ENCODE data around the gene VTI1A.
"Not testable (repeated sequence)": the region's sequence is repeated elsewhere in the genome, so short reads cannot be mapped to it uniquely, and the experiment has no call there.

The VTI1A gene

DNA sequence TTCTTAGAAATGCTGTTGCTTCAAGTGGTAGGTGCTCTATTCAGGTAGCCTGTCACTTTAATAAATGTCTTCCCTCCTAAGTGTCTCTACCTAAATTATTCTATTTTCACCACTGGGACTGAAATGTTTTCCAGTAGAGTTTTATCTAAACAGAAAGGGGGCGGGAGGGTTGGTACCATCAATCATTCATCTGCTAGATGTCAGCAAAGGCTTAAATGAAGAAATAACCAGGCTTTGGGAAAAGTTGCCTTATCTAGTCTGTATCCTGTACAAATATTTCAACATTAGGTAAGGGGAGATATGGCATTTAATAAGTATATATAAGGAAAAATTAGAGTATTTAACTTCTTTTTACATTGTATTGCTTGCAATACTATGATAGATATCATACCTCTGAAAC is 51.8 kb downstream of the VTI1A start:
- no peaks in the 10 kb centered on the region for H3K9me3 ChIP-seq
- no peak overlapping the region for H3K4me3 ChIP-seq
- no peaks in the 10 kb centered on the region for H3K4me1 ChIP-seq
- no peak overlapping the region for H3K27ac ChIP-seq
- no peak overlapping the region for H3K4me2 ChIP-seq
- no peak overlapping the region for H3K9ac ChIP-seq
- no peak for TF ChIP-seq Cebpa-rat (IDR thresholded peaks at IDR 0.05)
- H3K27me3 ChIP-seq, result no peaks in the 10 kb centered on the region
- H4K20me1 ChIP-seq, result no peaks in the 10 kb centered on the region
- 0 out of 2 replicates have a peak, but pooled peaks cover 4% of the 10 kb centered on the region for H3K36me3 ChIP-seq

GRCh38 chr10:112499985-112500384 is 53.0 kb downstream of the VTI1A start:
- H3K4me3 ChIP-seq, H3K27ac ChIP-seq, H3K9ac ChIP-seq, H4K20me1 ChIP-seq, H3K9me3 ChIP-seq, H3K4me2 ChIP-seq, H3K36me3 ChIP-seq, H3K4me1 ChIP-seq, H3K27me3 ChIP-seq: not testable (repeated sequence)

DNA sequence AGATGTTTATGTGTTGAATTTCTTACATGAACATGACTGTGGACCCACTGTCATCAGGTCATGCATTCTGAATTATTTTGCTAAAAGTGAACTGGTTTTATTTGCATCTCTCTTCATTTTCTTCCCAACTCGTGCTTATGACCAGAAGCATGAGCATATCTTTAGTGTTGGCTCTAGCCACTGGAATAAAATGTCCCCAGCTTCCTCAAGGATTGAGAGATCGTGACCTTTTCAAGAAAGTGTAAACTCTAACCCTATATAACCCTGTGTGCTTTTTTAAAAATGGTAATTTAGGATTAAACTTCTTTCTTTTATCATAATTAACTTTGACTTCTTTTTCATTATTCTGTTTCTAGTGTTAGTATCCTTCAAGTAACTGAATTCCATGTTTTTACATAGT is 55.5 kb downstream of the VTI1A start:
- Histone ChIP-seq H3K4me3 (no peak overlapping the region), H3K4me2 (no peak overlapping the region), H3K36me3 (0 out of 2 replicates have a peak, but pooled peaks cover 4% of the 10 kb centered on the region), H3K9ac (no peak overlapping the region), H3K27me3 (no peaks in the 10 kb centered on the region), H3K27ac (no peak overlapping the region), H4K20me1 (peaks cover 6% of the 10 kb centered on the region; the same call in 1 of the 2 replicates), H3K4me1 (no peaks in the 10 kb centered on the region), H3K9me3 (no peaks in the 10 kb centered on the region)
- TF ChIP-seq Cebpa-rat (IDR thresholded peaks at IDR 0.05), result no peak

GRCh38 chr10:112503643-112504042 is 56.6 kb downstream of the VTI1A start:
- H3K9ac ChIP-seq, result no peak overlapping the region
- TF ChIP-seq Cebpa-rat (IDR thresholded peaks at IDR 0.05), result no peak
- H4K20me1 ChIP-seq, result peaks cover 12% of the 10 kb centered on the region; the same call in 1 of the 2 replicates

DNA sequence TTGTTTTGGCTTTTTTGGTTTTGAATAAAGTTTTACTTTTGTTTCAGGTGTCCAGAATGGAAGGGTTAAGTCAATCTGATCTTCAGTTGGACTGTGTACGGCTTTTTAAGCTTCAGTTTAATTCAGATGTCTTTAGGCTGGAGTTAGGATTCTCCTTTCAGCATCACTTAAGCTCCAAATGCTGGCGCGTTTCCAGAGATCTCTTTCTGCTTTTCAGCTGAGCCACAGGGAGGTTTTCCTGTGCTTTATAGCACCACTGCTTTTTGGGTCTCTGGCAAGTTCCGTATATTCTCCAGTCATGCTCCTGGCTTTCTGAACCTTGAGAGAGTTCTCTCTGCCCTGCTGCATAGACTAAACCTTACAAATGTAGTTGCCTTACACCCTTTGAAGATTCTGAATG is 60.0 kb downstream of the VTI1A start:
- no peaks in the 10 kb centered on the region for H3K27me3 ChIP-seq
- no peak for TF ChIP-seq Cebpa-rat (IDR thresholded peaks at IDR 0.05)

More at GRCh38 chr10:112503643-112504042, 56.6 kb downstream of the VTI1A start:
- Histone ChIP-seq H3K4me1 (no peaks in the 10 kb centered on the region), H3K27me3 (no peaks in the 10 kb centered on the region), H3K36me3 (0 out of 2 replicates have a peak, but pooled peaks cover 4% of the 10 kb centered on the region), H3K27ac (no peak overlapping the region), H3K4me3 (no peak overlapping the region), H3K4me2 (no peak overlapping the region), H3K9me3 (no peaks in the 10 kb centered on the region)

GRCh38 chr10:112507988-112508387 is 61.0 kb downstream of the VTI1A start:
- no peaks in the 10 kb centered on the region for H3K36me3 ChIP-seq
- no peak overlapping the region for H3K4me2 ChIP-seq
- H3K9me3 ChIP-seq, result no peaks in the 10 kb centered on the region; the same call in 1 of the 2 replicates
- H3K4me3 ChIP-seq, result no peak overlapping the region
- H4K20me1 ChIP-seq, result peaks cover 12% of the 10 kb centered on the region; the same call in 1 of the 2 replicates
- no peak overlapping the region for H3K27ac ChIP-seq
- H3K4me1 ChIP-seq, result no peaks in the 10 kb centered on the region
- no peak overlapping the region for H3K9ac ChIP-seq
- no peaks in the 10 kb centered on the region for H3K27me3 ChIP-seq
- no peak for TF ChIP-seq Cebpa-rat (IDR thresholded peaks at IDR 0.05)

More for the DNA sequence above, 60.0 kb downstream of the VTI1A start:
- H3K9me3 ChIP-seq, result no peaks in the 10 kb centered on the region
- no peaks in the 10 kb centered on the region for H3K36me3 ChIP-seq
- H3K27ac ChIP-seq, result no peak overlapping the region
- no peaks in the 10 kb centered on the region for H3K4me1 ChIP-seq
- H3K4me3 ChIP-seq, result no peak overlapping the region
- peaks cover 12% of the 10 kb centered on the region; the same call in 1 of the 2 replicates for H4K20me1 ChIP-seq
- H3K4me2 ChIP-seq, result no peak overlapping the region
- no peak overlapping the region for H3K9ac ChIP-seq

- no peak overlapping the region for H3K9ac ChIP-seq
- no peaks in the 10 kb centered on the region for H3K27me3 ChIP-seq
- H3K36me3 ChIP-seq, result no peaks in the 10 kb centered on the region
- no peak overlapping the region for H3K4me3 ChIP-seq
- no peaks in the 10 kb centered on the region; the same call in 1 of the 2 replicates for H3K9me3 ChIP-seq
- H4K20me1 ChIP-seq, result peaks cover 19% of the 10 kb centered on the region; the same call in 1 of the 2 replicates
- no peak for TF ChIP-seq Cebpa-rat (IDR thresholded peaks at IDR 0.05)
- no peak overlapping the region for H3K27ac ChIP-seq
- H3K4me1 ChIP-seq, result no peaks in the 10 kb centered on the region
- no peak overlapping the region for H3K4me2 ChIP-seq
Measured at GRCh38 chr10:112509558-112510291, 62.7 kb downstream of the VTI1A start.

DNA sequence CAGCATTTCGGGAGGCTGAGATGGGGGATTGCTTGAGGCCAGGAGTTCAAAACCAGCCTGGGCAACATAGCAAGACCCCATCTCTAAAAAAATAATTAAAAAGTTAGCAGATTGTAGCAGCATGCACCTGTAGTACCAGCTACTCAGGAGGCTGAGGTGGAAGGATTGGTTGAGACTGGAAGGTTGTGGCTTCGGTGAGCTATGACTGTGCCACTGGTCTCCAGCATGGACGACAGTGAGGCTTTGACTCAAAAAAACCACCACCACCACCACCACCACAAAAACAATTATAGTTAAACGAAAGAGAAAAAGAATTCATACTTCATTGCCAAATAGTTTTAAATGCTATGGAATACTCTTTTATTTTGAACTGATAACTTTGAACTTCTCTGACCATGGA is 63.4 kb downstream of the VTI1A start:
- no peaks in the 10 kb centered on the region; the same call in 1 of the 2 replicates for H3K9me3 ChIP-seq
- no peaks in the 10 kb centered on the region for H3K27me3 ChIP-seq
- no peak overlapping the region for H3K4me2 ChIP-seq
- no peaks in the 10 kb centered on the region for H3K4me1 ChIP-seq
- no peaks in the 10 kb centered on the region for H3K36me3 ChIP-seq
- no peak overlapping the region for H3K9ac ChIP-seq
- H3K27ac ChIP-seq, result no peak overlapping the region
- TF ChIP-seq Cebpa-rat (IDR thresholded peaks at IDR 0.05), result no peak
- H4K20me1 ChIP-seq, result peaks cover 19% of the 10 kb centered on the region; the same call in 1 of the 2 replicates
- no peak overlapping the region for H3K4me3 ChIP-seq

DNA sequence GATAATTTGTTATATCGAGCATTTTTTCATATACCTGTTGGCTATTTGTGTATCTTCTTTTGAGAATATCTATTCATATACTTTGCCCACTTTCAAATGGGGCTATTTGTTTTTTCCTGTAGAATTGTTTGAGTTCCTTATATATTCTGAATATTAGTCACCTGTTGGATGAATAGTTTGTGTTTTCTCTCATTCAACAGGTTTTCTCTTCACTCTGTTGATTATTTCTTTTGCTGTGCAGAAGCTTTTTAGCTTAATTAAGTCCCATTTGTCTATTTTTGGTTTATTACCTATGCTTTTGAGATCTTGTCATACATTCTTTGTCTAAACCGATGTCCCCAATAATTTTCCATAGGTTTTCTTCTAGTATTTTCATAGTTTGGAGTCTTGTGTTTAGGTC is 65.3 kb downstream of the VTI1A start:
- Histone ChIP-seq H3K27me3 (no peaks in the 10 kb centered on the region), H3K4me1 (no peaks in the 10 kb centered on the region)

GRCh38 chr10:112515126-112515525 is 68.1 kb downstream of the VTI1A start:
- no peak for TF ChIP-seq Cebpa-rat (IDR thresholded peaks at IDR 0.05)
- no peaks in the 10 kb centered on the region for H3K36me3 ChIP-seq
- no peak overlapping the region for H3K27ac ChIP-seq
- no peaks in the 10 kb centered on the region for H3K27me3 ChIP-seq
- H3K4me1 ChIP-seq, result no peaks in the 10 kb centered on the region
- H3K4me3 ChIP-seq, result no peak overlapping the region
- H3K9me3 ChIP-seq, result no peaks in the 10 kb centered on the region; the same call in 1 of the 2 replicates
- no peak overlapping the region for H3K9ac ChIP-seq
- 0 out of 2 replicates have a peak, but pooled peaks cover 7% of the 10 kb centered on the region for H4K20me1 ChIP-seq
- no peak overlapping the region for H3K4me2 ChIP-seq

More for the DNA sequence above, 65.3 kb downstream of the VTI1A start:
- Histone ChIP-seq H4K20me1 (peaks cover 15% of the 10 kb centered on the region; the same call in 1 of the 2 replicates), H3K4me2 (no peak overlapping the region), H3K27ac (no peak overlapping the region), H3K9ac (no peak overlapping the region), H3K4me3 (no peak overlapping the region), H3K9me3 (no peaks in the 10 kb centered on the region; the same call in 1 of the 2 replicates), H3K36me3 (no peaks in the 10 kb centered on the region)
- no peak for TF ChIP-seq Cebpa-rat (IDR thresholded peaks at IDR 0.05)
